Measurements from ENCODE around the gene ESRRB.

GRCh38 chr14:76337635-76338545 is 38.0 kb upstream of the ESRRB start:
- TF ChIP-seq CTCF (IDR thresholded peaks at IDR 0.05): no peak
- no peak for TF ChIP-seq POLR2A (IDR thresholded peaks at IDR 0.05)
- no peak for TF ChIP-seq POLR2AphosphoS5 (IDR thresholded peaks at IDR 0.05)
- no peak for TF ChIP-seq EP300 (IDR thresholded peaks at IDR 0.05)
